ENCODE data around the gene RNF149. TPM values are rescaled to one million over a fixed set of nuclear protein-coding genes. Genes with fewer than 3 reads are reported as not detected.

RNF149 gene
- total RNA-seq, 4 donors from 2014 or later, result 22.7 to 100 (median 54.6) TPM

GRCh38 chr2:101253703-101254450 lies 54.6 kb downstream of the RNF149 start:
- no peak for DNase-seq
- peaks cover 0 to 11% (median 1%) of the 10 kb centered on the region in 4 donors for H3K36me3 ChIP-seq
- no peaks in the 10 kb centered on the region for H3K27me3 ChIP-seq
- H3K9me3 ChIP-seq, result no peaks in the 10 kb centered on the region
- WGBS, 2 donors (ENCODE audit: low coverage in 1 of 2), result 18 to 20% methylated on average over 9 to 17 of the region's 17 CpGs
- peaks cover 17 to 40% (median 31%) of the 10 kb centered on the region in 4 donors for H3K4me1 ChIP-seq
- peak overlapping the region; percentile 97 to 100 (median 98) for H3K27ac ChIP-seq
- H3K4me3 ChIP-seq, result peak overlapping the region; percentile 91 to 100 (median 98)
- intact Hi-C loops (cut with DNase I; ENCODE audit: low total_unique reads) (no loop called here), in situ Hi-C loops (cut with MboI; ENCODE audit: low pct_ligation_motif_present in 1 of 4, low pct_unique_long_range_greater_than_20kb in 1 of 4, low sequenced_read_pairs in 3 of 4) (no loop called here)
- TF ChIP-seq EP300 (IDR thresholded peaks at IDR 0.05; ENCODE audit: low read depth) (no peak), POLR2AphosphoS5 (IDR thresholded peaks at IDR 0.05) (no peak), CTCF (IDR thresholded peaks at IDR 0.05) (no peak), POLR2A (IDR thresholded peaks at IDR 0.05) (no peak)

GRCh38 chr2:101253013-101253702 lies 55.3 kb downstream of the RNF149 start:
- Histone ChIP-seq H3K27ac (peak overlapping the region; percentile 97 to 100 (median 98)), H3K4me3 (peak overlapping the region; percentile 91 to 100 (median 98)), H3K36me3 (peaks cover 0 to 4% (median 0%) of the 10 kb centered on the region in 4 donors), H3K9me3 (no peaks in the 10 kb centered on the region), H3K4me1 (peaks cover 17 to 40% (median 31%) of the 10 kb centered on the region in 4 donors), H3K27me3 (no peaks in the 10 kb centered on the region)
- 0% methylated on average over 2 to 56 of the region's 65 CpGs for WGBS, 2 donors (ENCODE audit: low coverage in 1 of 2)
- in situ Hi-C loops (cut with MboI; ENCODE audit: low pct_ligation_motif_present in 1 of 4, low pct_unique_long_range_greater_than_20kb in 1 of 4, low sequenced_read_pairs in 3 of 4) (no loop called here), intact Hi-C loops (cut with DNase I; ENCODE audit: low total_unique reads) (no loop called here)
- DNase-seq, result peak; percentile 76
- peak; percentile 22 for TF ChIP-seq POLR2A (IDR thresholded peaks at IDR 0.05)
- TF ChIP-seq POLR2AphosphoS5 (IDR thresholded peaks at IDR 0.05), result no peak
- no peak for TF ChIP-seq CTCF (IDR thresholded peaks at IDR 0.05)
- TF ChIP-seq EP300 (IDR thresholded peaks at IDR 0.05; ENCODE audit: low read depth), result no peak

DNA sequence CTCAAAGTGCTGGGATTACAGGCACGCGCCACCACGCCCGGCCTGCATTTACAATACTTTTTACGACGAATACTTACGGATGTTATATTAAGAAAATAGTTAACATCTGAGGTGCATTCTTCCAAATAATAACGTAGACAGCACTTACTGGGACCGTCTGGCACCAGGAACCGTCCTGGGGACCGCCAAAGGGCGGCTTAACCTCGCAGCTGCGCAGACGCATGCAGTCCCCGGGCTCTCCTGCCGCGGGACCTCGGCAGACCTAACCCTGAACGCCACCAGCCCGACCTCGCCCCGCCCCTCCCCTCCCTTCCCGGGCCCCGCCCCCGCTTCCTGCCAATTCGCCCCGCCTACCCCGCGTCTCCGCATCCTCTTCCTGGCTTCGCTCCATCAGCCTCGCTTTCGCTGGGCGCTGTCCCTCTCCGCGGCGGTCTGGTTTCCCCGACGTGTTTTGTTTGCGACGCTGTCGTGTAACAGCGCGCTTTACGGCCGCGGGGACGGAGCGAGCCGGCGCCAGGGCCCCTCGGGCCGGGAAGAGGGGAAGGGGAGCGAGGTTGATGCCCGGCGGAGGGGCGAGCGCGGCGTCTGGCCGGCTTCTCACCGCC lies 56.0 kb downstream of the RNF149 start, which contains the start of gene CNOT11:
TSS of gene CNOT11 (plus strand) at position 479 of the 605 bp plus-strand sequence. CDS start at position 558, 79 bp downstream.
- no peaks in the 10 kb centered on the region for H3K9me3 ChIP-seq
- peak; percentile 100 for DNase-seq
- in situ Hi-C loops (cut with MboI; ENCODE audit: low pct_ligation_motif_present in 1 of 4, low pct_unique_long_range_greater_than_20kb in 1 of 4, low sequenced_read_pairs in 3 of 4) (no loop called here), intact Hi-C loops (cut with DNase I; ENCODE audit: low total_unique reads) (no loop called here)
- WGBS, 2 donors (ENCODE audit: low coverage in 1 of 2), result 0% methylated on average over 62 of the region's 63 CpGs; no CpG with 5 or more reads in 1 of the 2 donors
- peak within 1 kb of the TSS; percentile 91 to 100 (median 98) for H3K4me3 ChIP-seq
- H3K36me3 ChIP-seq, result no peaks in the 10 kb centered on the region
- peak; percentile 88 for TF ChIP-seq POLR2A (IDR thresholded peaks at IDR 0.05)
- TF ChIP-seq CTCF (IDR thresholded peaks at IDR 0.05), result no peak
- TF ChIP-seq POLR2AphosphoS5 (IDR thresholded peaks at IDR 0.05), result peak; percentile 69 to 93 (median 85)
- peak within 1 kb of the TSS; percentile 97 to 100 (median 98) for H3K27ac ChIP-seq
- H3K4me1 ChIP-seq, result peaks cover 17 to 40% (median 31%) of the 10 kb centered on the region in 4 donors
- H3K27me3 ChIP-seq, result no peaks in the 10 kb centered on the region
